ENCODE data around the gene GREM1.

GREM1 gene

DNA sequence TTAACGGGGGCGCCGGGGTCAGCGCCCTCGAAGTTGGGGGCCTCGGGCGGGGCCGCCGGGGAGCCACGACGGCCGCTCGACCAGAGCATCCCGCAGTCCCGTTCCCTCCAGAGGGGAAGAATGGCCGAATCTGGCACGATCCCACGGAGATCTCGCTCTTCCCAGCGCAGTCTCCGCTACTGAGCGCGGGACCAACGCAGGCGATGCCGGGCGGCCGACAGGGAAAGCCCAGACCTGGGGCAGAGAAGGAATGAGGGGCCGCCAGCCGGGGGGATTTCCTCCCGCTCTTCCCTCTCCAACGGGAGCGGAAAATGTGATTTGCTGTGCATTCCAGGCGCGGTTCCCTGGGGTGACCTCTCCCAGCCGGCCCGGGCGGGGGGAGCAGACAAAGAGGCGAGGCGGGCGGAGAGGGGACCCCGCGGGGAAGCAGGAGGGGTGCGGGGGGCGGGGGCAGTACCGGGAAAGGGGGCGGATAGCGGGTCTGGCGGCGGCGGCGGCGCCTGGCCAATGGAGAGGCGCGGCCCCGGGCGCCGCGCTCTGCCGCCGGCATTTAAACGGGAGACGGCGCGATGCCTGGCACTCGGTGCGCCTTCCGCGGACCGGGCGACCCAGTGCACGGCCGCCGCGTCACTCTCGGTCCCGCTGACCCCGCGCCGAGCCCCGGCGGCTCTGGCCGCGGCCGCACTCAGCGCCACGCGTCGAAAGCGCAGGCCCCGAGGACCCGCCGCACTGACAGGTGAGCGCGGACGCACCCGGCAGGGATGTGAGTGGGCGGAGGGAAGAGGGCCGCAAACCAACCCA, at the start of gene GREM1:
Gene GREM1, plus strand, starts transcription at position 579 of the 801 bp plus-strand sequence. CDS start 12,687 bp downstream, outside the sequence.
- Histone ChIP-seq H3K27me3 (ENCODE audit: insufficient read depth, low read length) (no peaks in the 10 kb centered on the region), H3K9me3 (ENCODE audit: low read length) (no peaks in the 10 kb centered on the region), H3K36me3 (ENCODE audit: insufficient read depth, low read length) (no peaks in the 10 kb centered on the region), H3K27ac (ENCODE audit: low read depth, low read length, poor library complexity, severe bottlenecking) (no peak within 1 kb of the TSS), H4K20me1 (ENCODE audit: insufficient read depth, low read length) (no peaks in the 10 kb centered on the region), H3K9me2 (ENCODE audit: low read depth, low read length) (no peaks in the 10 kb centered on the region), H3K4me2 (ENCODE audit: low read length) (no peak within 1 kb of the TSS), H3F3A (ENCODE audit: insufficient read depth, low read length) (no peaks in the 10 kb centered on the region), H3K4me1 (ENCODE audit: insufficient read depth, low read length, severe bottlenecking) (no peaks in the 10 kb centered on the region), H2AFZ (ENCODE audit: low read length) (no peak within 1 kb of the TSS), H3K79me2 (ENCODE audit: insufficient read depth, low read length) (no peaks in the 10 kb centered on the region), H3K4me3 (ENCODE audit: low read depth, low read length, poor library complexity, severe bottlenecking) (no peak within 1 kb of the TSS), H3K9ac (ENCODE audit: low read length) (no peak within 1 kb of the TSS)
- TF ChIP-seq EZH2 (IDR thresholded peaks at IDR 0.05; ENCODE audit: borderline replicate concordance, low read length) = no peak
- TF ChIP-seq, protein P1, sequence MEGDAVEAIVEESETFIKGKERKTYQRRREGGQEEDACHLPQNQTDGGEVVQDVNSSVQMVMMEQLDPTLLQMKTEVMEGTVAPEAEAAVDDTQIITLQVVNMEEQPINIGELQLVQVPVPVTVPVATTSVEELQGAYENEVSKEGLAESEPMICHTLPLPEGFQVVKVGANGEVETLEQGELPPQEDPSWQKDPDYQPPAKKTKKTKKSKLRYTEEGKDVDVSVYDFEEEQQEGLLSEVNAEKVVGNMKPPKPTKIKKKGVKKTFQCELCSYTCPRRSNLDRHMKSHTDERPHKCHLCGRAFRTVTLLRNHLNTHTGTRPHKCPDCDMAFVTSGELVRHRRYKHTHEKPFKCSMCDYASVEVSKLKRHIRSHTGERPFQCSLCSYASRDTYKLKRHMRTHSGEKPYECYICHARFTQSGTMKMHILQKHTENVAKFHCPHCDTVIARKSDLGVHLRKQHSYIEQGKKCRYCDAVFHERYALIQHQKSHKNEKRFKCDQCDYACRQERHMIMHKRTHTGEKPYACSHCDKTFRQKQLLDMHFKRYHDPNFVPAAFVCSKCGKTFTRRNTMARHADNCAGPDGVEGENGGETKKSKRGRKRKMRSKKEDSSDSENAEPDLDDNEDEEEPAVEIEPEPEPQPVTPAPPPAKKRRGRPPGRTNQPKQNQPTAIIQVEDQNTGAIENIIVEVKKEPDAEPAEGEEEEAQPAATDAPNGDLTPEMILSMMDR (IDR thresholded peaks at IDR 0.05; ENCODE audit: low read length) = no peak

DNA sequence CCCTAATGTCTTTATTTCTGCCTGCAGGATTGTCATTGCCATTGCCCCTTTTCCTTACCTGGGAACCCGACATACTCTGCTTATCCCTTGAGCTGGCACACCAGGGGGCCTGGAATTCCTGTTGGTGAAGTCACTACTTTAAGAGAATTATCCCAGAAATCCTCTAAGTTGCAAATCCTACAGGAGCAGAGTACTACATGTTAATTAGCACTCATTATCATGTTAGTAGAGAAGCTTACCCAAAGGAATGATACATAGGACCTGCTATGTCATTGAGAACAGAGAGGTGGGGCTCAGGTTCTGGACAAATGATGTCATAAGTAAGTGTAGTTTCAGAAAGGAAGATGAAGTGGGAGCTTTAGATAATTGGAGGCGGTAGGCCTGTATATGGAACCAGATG, 48.9 kb upstream of the GREM1 start:
- no peak for TF ChIP-seq EZH2 (IDR thresholded peaks at IDR 0.05; ENCODE audit: borderline replicate concordance, low read length)
- TF ChIP-seq, protein P1 (IDR thresholded peaks at IDR 0.05; ENCODE audit: low read length) = no peak
- H3K79me2 ChIP-seq (ENCODE audit: insufficient read depth, low read length) = no peaks in the 10 kb centered on the region
- no peaks in the 10 kb centered on the region for H3K27me3 ChIP-seq (ENCODE audit: insufficient read depth, low read length)
- no peaks in the 10 kb centered on the region for H3K4me1 ChIP-seq (ENCODE audit: insufficient read depth, low read length, severe bottlenecking)
- H3K4me2 ChIP-seq (ENCODE audit: low read length) = no peak overlapping the region
- H3K4me3 ChIP-seq (ENCODE audit: low read depth, low read length, poor library complexity, severe bottlenecking) = no peak overlapping the region
- H4K20me1 ChIP-seq (ENCODE audit: insufficient read depth, low read length) = no peaks in the 10 kb centered on the region
- H3K9me3 ChIP-seq (ENCODE audit: low read length) = no peaks in the 10 kb centered on the region
- H3K9me2 ChIP-seq (ENCODE audit: low read depth, low read length) = no peaks in the 10 kb centered on the region
- no peaks in the 10 kb centered on the region for H3F3A ChIP-seq (ENCODE audit: insufficient read depth, low read length)
- H3K27ac ChIP-seq (ENCODE audit: low read depth, low read length, poor library complexity, severe bottlenecking) = no peak overlapping the region
- H3K9ac ChIP-seq (ENCODE audit: low read length) = no peak overlapping the region
- H3K36me3 ChIP-seq (ENCODE audit: insufficient read depth, low read length) = peaks cover 11% of the 10 kb centered on the region; the same call in 1 of the 2 replicates
- H2AFZ ChIP-seq (ENCODE audit: low read length) = no peak overlapping the region

DNA sequence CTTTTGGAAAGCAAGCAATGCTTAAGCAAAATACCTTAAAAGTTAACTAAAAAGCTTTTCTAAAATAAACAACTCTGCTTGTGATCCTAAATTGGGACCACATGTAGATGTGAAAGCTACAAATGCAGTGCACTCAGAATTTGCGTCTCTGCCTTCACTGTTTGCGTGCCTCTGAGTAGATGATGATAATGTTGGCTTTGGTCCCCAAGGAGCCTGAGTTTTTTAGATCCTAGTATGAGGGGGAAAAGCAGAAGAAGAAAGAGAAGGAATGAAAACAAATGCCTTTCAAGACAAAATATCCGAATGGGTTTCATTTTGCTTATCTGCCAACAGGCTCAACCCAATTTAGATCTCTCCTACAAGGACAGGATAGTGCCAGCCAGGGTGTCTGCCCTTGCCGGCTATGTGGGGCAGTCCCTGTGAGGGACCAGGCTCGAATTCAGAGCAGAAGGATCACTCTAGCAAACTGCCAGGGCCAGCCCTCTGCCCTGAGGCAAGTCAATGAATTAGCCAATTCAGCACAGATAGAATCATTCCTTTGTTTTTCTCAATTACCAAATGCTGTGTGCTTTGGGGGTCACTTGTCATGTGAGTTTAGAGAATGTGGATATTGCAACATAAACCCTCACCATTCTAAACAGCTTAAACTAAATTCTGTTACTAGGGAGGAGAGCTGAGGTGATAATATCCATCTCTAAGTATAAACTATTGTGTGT, 47.8 kb upstream of the GREM1 start:
- Histone ChIP-seq H3K36me3 (ENCODE audit: insufficient read depth, low read length) (peaks cover 9% of the 10 kb centered on the region; the same call in 1 of the 2 replicates), H3K4me3 (ENCODE audit: low read depth, low read length, poor library complexity, severe bottlenecking) (no peak overlapping the region), H3K79me2 (ENCODE audit: insufficient read depth, low read length) (no peaks in the 10 kb centered on the region), H3K9me2 (ENCODE audit: low read depth, low read length) (no peaks in the 10 kb centered on the region), H3K4me1 (ENCODE audit: insufficient read depth, low read length, severe bottlenecking) (no peaks in the 10 kb centered on the region), H3F3A (ENCODE audit: insufficient read depth, low read length) (no peaks in the 10 kb centered on the region), H3K27me3 (ENCODE audit: insufficient read depth, low read length) (no peaks in the 10 kb centered on the region), H4K20me1 (ENCODE audit: insufficient read depth, low read length) (no peaks in the 10 kb centered on the region), H3K9me3 (ENCODE audit: low read length) (no peaks in the 10 kb centered on the region), H3K4me2 (ENCODE audit: low read length) (no peak overlapping the region), H3K9ac (ENCODE audit: low read length) (no peak overlapping the region), H3K27ac (ENCODE audit: low read depth, low read length, poor library complexity, severe bottlenecking) (no peak overlapping the region), H2AFZ (ENCODE audit: low read length) (no peak overlapping the region)
- TF ChIP-seq, protein P1 (IDR thresholded peaks at IDR 0.05; ENCODE audit: low read length) = no peak
- TF ChIP-seq EZH2 (IDR thresholded peaks at IDR 0.05; ENCODE audit: borderline replicate concordance, low read length) = no peak
